ENCODE measurements around the gene LAMA2. TPM values are rescaled to one million over a fixed set of nuclear protein-coding genes. Genes with fewer than 3 reads are reported as not detected.

Gene LAMA2
- polyA plus RNA-seq, 3 donors = not detected

DNA sequence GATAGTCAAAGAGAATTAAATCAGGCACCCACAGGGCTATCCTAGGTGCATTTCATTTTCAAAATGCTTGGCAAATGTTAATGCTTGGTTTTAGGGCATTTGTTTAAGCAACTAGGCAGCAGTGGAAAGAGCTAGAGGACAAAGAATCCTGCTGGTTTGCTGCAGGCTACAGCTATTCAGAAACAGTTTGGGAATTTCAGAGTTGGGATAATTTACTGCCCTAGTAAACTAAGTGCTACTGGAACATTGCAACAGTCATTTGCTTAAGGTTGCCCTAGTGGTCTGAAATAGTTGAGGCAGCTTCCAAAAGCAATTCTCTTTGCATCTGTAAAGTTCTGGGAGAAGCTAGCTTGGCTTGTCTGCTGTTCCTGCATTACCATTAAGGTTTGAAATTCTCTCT lies 312.7 kb downstream of the LAMA2 start:
- Mint-ChIP-seq H3K36me3 (no peaks in the 10 kb centered on the region), H3K27ac (no peak overlapping the region), H3K4me3 (no peak overlapping the region), H3K27me3 (ENCODE audit: low read depth in 3 of 3) (no peaks in the 10 kb centered on the region), H3K9me3 (peaks cover 0 to 2% (median 0%) of the 10 kb centered on the region in 7 donors), H3K4me1 (no peaks in the 10 kb centered on the region)
- no peak overlapping the region for H3K4me2 ChIP-seq (replicated peaks; ENCODE audit: extremely low read depth, low read length, poor library complexity, severe bottlenecking)
- H3K4me1 ChIP-seq (ENCODE audit: control insufficient read depth in 1 of 2, insufficient read depth in 2 of 2, low read length in 2 of 2) = no peaks in the 10 kb centered on the region
- no peaks in the 10 kb centered on the region for H3K9me3 ChIP-seq (replicated peaks in 1 of 2; ENCODE audit: control insufficient read depth in 1 of 2, insufficient read depth in 1 of 2, low read length in 2 of 2)
- no peak for DNase-seq
- H2AFZ ChIP-seq (ENCODE audit: insufficient read depth, low read depth, low read length, poor library complexity, severe bottlenecking) = no peak overlapping the region
- no peak overlapping the region for H3K4me3 ChIP-seq (replicated peaks in 1 of 3; ENCODE audit: low read depth in 2 of 3, low read length in 3 of 3)
- H3K27me3 ChIP-seq (ENCODE audit: control insufficient read depth in 2 of 2, insufficient read depth in 2 of 2, low read length in 2 of 2) = no peaks in the 10 kb centered on the region
- H4K20me1 ChIP-seq (ENCODE audit: insufficient read depth, low read length) = no peaks in the 10 kb centered on the region
- H3K9ac ChIP-seq (ENCODE audit: insufficient read depth, low read length, poor library complexity, severe bottlenecking) = no peak overlapping the region
- TF ChIP-seq, protein P1, sequence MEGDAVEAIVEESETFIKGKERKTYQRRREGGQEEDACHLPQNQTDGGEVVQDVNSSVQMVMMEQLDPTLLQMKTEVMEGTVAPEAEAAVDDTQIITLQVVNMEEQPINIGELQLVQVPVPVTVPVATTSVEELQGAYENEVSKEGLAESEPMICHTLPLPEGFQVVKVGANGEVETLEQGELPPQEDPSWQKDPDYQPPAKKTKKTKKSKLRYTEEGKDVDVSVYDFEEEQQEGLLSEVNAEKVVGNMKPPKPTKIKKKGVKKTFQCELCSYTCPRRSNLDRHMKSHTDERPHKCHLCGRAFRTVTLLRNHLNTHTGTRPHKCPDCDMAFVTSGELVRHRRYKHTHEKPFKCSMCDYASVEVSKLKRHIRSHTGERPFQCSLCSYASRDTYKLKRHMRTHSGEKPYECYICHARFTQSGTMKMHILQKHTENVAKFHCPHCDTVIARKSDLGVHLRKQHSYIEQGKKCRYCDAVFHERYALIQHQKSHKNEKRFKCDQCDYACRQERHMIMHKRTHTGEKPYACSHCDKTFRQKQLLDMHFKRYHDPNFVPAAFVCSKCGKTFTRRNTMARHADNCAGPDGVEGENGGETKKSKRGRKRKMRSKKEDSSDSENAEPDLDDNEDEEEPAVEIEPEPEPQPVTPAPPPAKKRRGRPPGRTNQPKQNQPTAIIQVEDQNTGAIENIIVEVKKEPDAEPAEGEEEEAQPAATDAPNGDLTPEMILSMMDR (IDR thresholded peaks at IDR 0.05) = no peak
- intact Hi-C loops (cut with micrococcal nuclease) = no loop called here
- no peaks in the 10 kb centered on the region for H3K79me2 ChIP-seq (ENCODE audit: insufficient read depth, low read length)
- no peaks in the 10 kb centered on the region for H3K36me3 ChIP-seq (replicated peaks in 1 of 2; ENCODE audit: control insufficient read depth in 1 of 2, insufficient read depth in 2 of 2, low read length in 2 of 2)
- no peak overlapping the region for H3K27ac ChIP-seq (ENCODE audit: low read depth in 1 of 2, low read length in 2 of 2)

DNA sequence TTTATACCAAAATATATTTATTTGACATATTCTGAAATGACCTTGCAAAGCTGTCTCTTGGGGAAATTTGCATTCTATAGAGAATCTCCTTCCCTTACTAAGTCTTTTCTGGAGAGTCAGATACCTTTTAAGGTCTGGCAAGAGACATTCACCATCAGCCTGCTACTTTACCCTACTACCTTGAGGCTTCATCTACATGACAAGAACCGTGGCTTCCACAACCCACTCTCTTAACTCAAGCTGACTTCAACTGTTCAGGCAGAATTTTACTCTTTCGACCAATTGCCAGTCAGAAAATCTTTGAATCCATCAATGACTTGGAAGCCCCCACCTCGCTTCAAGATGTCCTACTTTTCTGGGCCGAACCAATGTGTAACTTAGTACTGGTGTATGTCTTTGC lies 314.2 kb downstream of the LAMA2 start:
- Mint-ChIP-seq H3K4me3 (no peak overlapping the region), H3K27me3 (ENCODE audit: low read depth in 3 of 3) (no peaks in the 10 kb centered on the region), H3K27ac (no peak overlapping the region), H3K36me3 (no peaks in the 10 kb centered on the region), H3K4me1 (no peaks in the 10 kb centered on the region), H3K9me3 (peaks cover 0 to 2% (median 0%) of the 10 kb centered on the region in 7 donors)
- Histone ChIP-seq H3K79me2 (ENCODE audit: insufficient read depth, low read length) (no peaks in the 10 kb centered on the region), H3K36me3 (replicated peaks in 1 of 2; ENCODE audit: control insufficient read depth in 1 of 2, insufficient read depth in 2 of 2, low read length in 2 of 2) (no peaks in the 10 kb centered on the region), H3K4me1 (ENCODE audit: control insufficient read depth in 1 of 2, insufficient read depth in 2 of 2, low read length in 2 of 2) (no peaks in the 10 kb centered on the region), H3K9me3 (replicated peaks in 1 of 2; ENCODE audit: control insufficient read depth in 1 of 2, insufficient read depth in 1 of 2, low read length in 2 of 2) (no peaks in the 10 kb centered on the region), H3K27me3 (ENCODE audit: control insufficient read depth in 2 of 2, insufficient read depth in 2 of 2, low read length in 2 of 2) (no peaks in the 10 kb centered on the region), H3K9ac (ENCODE audit: insufficient read depth, low read length, poor library complexity, severe bottlenecking) (no peak overlapping the region), H4K20me1 (ENCODE audit: insufficient read depth, low read length) (no peaks in the 10 kb centered on the region), H3K27ac (ENCODE audit: low read depth in 1 of 2, low read length in 2 of 2) (no peak overlapping the region), H2AFZ (ENCODE audit: insufficient read depth, low read depth, low read length, poor library complexity, severe bottlenecking) (no peak overlapping the region), H3K4me2 (replicated peaks; ENCODE audit: extremely low read depth, low read length, poor library complexity, severe bottlenecking) (no peak overlapping the region), H3K4me3 (replicated peaks in 1 of 3; ENCODE audit: low read depth in 2 of 3, low read length in 3 of 3) (no peak overlapping the region)
- intact Hi-C loops (cut with micrococcal nuclease) = no loop called here
- WGBS (ENCODE audit: insufficient coverage) = 83% methylated on average over 3 of the region's 4 CpGs
- TF ChIP-seq, protein P1 (IDR thresholded peaks at IDR 0.05) = no peak
- no peak for DNase-seq
